GM12874 (cell line): ENCODE data around the gene SMAD1.

Source experiments
- CTCF ChIP-seq: IDR thresholded peaks from 2 replicates; pipeline ENCODE4 v1.5.1; 2011; ENCODE audit warnings: low read depth, mild to moderate bottlenecking, control low read depth, low read length, moderate library complexity; ENCODE audit not compliant: insufficient read depth

The SMAD1 gene

GRCh38 chr4:145545538-145546174 lies 64.0 kb downstream of the SMAD1 start:
- no peak for TF ChIP-seq CTCF

- no peak for TF ChIP-seq CTCF
These were observed 64.7 kb downstream of the SMAD1 start for GRCh38 chr4:145546175-145546915.

- TF ChIP-seq CTCF, result no peak
These were observed 70.0 kb downstream of the SMAD1 start for GRCh38 chr4:145551660-145552059.

- TF ChIP-seq CTCF, result no peak
These were observed 70.6 kb downstream of the SMAD1 start for GRCh38 chr4:145552181-145552822.

- TF ChIP-seq CTCF, result no peak
These were observed 71.7 kb downstream of the SMAD1 start for GRCh38 chr4:145553375-145553774.

GRCh38 chr4:145554691-145555090 lies 73.0 kb downstream of the SMAD1 start:
- TF ChIP-seq CTCF, result no peak

- TF ChIP-seq CTCF, result peak; percentile 83
These were observed 76.1 kb downstream of the SMAD1 start for GRCh38 chr4:145557720-145558119.
